Bronchial epithelial cell (primary cell): ENCODE measurements around the gene PIK3AP1. TPM values are rescaled to one million over a fixed set of nuclear protein-coding genes. Genes with fewer than 3 reads are reported as not detected.

Experiments
- DNase-seq: peaks from one replicate; pipeline ENCODE4 v3.0.0-alpha.2; 2010; ENCODE audit warnings: low read depth
- FAIRE-seq: peaks from 2 replicates; lab custom pipeline; 2011; peaks lifted over from hg19 to GRCh38; lab: Jason Lieb, UNC
- H3K27me3 ChIP-seq: 2 replicates; pipeline ENCODE4 v1.5.1; 2011; ENCODE audit warnings: low read length; ENCODE audit not compliant: control insufficient read depth, insufficient read depth
- H3K36me3 ChIP-seq: 2 replicates; pipeline ENCODE4 v1.5.1; 2011; ENCODE audit warnings: low read length; ENCODE audit not compliant: control insufficient read depth, insufficient read depth
- H3K4me3 ChIP-seq: 2 replicates; pipeline ENCODE4 v1.5.1; 2011; ENCODE audit warnings: mild to moderate bottlenecking, low read depth, low read length, control low read depth
- CTCF ChIP-seq: IDR thresholded peaks from 2 replicates; pipeline ENCODE4 v1.5.1; 2011; ENCODE audit warnings: mild to moderate bottlenecking, moderate library complexity, low read length, control low read depth, inconsistent platforms; ENCODE audit not compliant: insufficient read depth, severe bottlenecking
- total RNA-seq: library from RNA; depleted of rRNA; stranded (reverse); fragments of >200 nt; gene quantifications from 2 replicates; pipeline ENCODE4 v1.2.1, GENCODE V29; 2014

The PIK3AP1 gene
- total RNA-seq, 1 donor from 2014 or later, result 2.1 TPM

- no peak for FAIRE-seq
- no peak overlapping the region for H3K4me3 ChIP-seq
- no peaks in the 10 kb centered on the region for H3K27me3 ChIP-seq
- DNase-seq, result no peak
- TF ChIP-seq CTCF, result no peak
- H3K36me3 ChIP-seq, result no peaks in the 10 kb centered on the region
These were observed 28.6 kb downstream of the PIK3AP1 start for GRCh38 chr10:96691761-96692160.

GRCh38 chr10:96690755-96691730, 29.3 kb downstream of the PIK3AP1 start:
- FAIRE-seq, result no peak
- no peak for TF ChIP-seq CTCF
- Histone ChIP-seq H3K27me3 (no peaks in the 10 kb centered on the region), H3K36me3 (no peaks in the 10 kb centered on the region), H3K4me3 (no peak overlapping the region)
- DNase-seq, result no peak

GRCh38 chr10:96688789-96689188, 31.5 kb downstream of the PIK3AP1 start:
- no peak for DNase-seq
- TF ChIP-seq CTCF, result no peak
- no peak for FAIRE-seq
- Histone ChIP-seq H3K4me3 (no peak overlapping the region), H3K27me3 (no peaks in the 10 kb centered on the region), H3K36me3 (no peaks in the 10 kb centered on the region)

- no peaks in the 10 kb centered on the region for H3K27me3 ChIP-seq
- TF ChIP-seq CTCF, result no peak
- DNase-seq (no peak), FAIRE-seq (no peak)
- H3K36me3 ChIP-seq, result no peaks in the 10 kb centered on the region
- no peak overlapping the region for H3K4me3 ChIP-seq
These were observed 32.8 kb downstream of the PIK3AP1 start for GRCh38 chr10:96687317-96688012.

- FAIRE-seq, result no peak
- TF ChIP-seq CTCF, result no peak
- no peak for DNase-seq
- Histone ChIP-seq H3K27me3 (peaks cover 2% of the 10 kb centered on the region), H3K4me3 (no peak overlapping the region), H3K36me3 (no peaks in the 10 kb centered on the region)
These were observed 33.8 kb downstream of the PIK3AP1 start for GRCh38 chr10:96686514-96686913.
